HepG2 (cell line): ENCODE results near the gene MOB3C.

Experiments used
- HIVEP1 ChIP-seq: sonication (generic); formaldehyde crosslinking; IDR thresholded peaks from 2 replicates; pipeline ENCODE4 v1.4.0; 2020; ENCODE audit warnings: mild to moderate bottlenecking, missing genetic modification reagents
- NFAT5 ChIP-seq: sonication (generic); formaldehyde crosslinking; IDR thresholded peaks from 2 replicates; pipeline ENCODE4 v1.4.0; 2020; ENCODE audit warnings: missing genetic modification reagents
- POLR2AphosphoS5 ChIP-seq: IDR thresholded peaks from 2 replicates; pipeline ENCODE4 v1.6.1; 2012; ENCODE audit warnings: low read depth, low read length
- ZNF674 ChIP-seq: sonication (generic); formaldehyde crosslinking; IDR thresholded peaks from 2 replicates; pipeline ENCODE4 v1.5.0; 2020; ENCODE audit warnings: low read depth, mild to moderate bottlenecking, missing genetic modification reagents
- TF ChIP-seq, protein P1 (sequence below): sonication (generic); formaldehyde crosslinking; IDR thresholded peaks from 2 replicates; pipeline ENCODE4 v1.8.0; 2023; ENCODE audit warnings: mild to moderate bottlenecking, missing genetic modification reagents
- TF ChIP-seq, protein P2 (sequence below): sonication (generic); formaldehyde crosslinking; IDR thresholded peaks from 2 replicates; pipeline ENCODE4 v1.5.0; 2020; ENCODE audit warnings: mild to moderate bottlenecking, missing genetic modification reagents, moderate library complexity

GRCh38 chr1:46637444-46638083, 21.0 kb upstream of the MOB3C start:
- TF ChIP-seq ZNF674 (CRISPR knock-in tag) (no peak), NFAT5 (CRISPR knock-in tag) (no peak), HIVEP1 (CRISPR knock-in tag) (no peak), POLR2AphosphoS5 (no peak)
- TF ChIP-seq, protein P1, sequence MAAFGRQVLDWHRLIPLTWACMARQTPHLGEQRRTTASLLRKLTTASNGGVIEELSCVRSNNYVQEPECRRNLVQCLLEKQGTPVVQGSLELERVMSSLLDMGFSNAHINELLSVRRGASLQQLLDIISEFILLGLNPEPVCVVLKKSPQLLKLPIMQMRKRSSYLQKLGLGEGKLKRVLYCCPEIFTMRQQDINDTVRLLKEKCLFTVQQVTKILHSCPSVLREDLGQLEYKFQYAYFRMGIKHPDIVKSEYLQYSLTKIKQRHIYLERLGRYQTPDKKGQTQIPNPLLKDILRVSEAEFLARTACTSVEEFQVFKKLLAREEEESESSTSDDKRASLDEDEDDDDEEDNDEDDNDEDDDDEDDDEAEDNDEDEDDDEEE (CRISPR knock-in tag): no peak
- TF ChIP-seq, protein P2, sequence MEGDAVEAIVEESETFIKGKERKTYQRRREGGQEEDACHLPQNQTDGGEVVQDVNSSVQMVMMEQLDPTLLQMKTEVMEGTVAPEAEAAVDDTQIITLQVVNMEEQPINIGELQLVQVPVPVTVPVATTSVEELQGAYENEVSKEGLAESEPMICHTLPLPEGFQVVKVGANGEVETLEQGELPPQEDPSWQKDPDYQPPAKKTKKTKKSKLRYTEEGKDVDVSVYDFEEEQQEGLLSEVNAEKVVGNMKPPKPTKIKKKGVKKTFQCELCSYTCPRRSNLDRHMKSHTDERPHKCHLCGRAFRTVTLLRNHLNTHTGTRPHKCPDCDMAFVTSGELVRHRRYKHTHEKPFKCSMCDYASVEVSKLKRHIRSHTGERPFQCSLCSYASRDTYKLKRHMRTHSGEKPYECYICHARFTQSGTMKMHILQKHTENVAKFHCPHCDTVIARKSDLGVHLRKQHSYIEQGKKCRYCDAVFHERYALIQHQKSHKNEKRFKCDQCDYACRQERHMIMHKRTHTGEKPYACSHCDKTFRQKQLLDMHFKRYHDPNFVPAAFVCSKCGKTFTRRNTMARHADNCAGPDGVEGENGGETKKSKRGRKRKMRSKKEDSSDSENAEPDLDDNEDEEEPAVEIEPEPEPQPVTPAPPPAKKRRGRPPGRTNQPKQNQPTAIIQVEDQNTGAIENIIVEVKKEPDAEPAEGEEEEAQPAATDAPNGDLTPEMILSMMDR: no peak
